ENCODE results near the gene ELOA. TPM values are rescaled to one million over a fixed set of nuclear protein-coding genes. Genes with fewer than 3 reads are reported as not detected.
A peak's percentile ranks its signal among the peaks of the same experiment; 100 is the strongest.

ELOA gene
- polyA plus RNA-seq, 1 experiment, result 30.8 TPM

DNA sequence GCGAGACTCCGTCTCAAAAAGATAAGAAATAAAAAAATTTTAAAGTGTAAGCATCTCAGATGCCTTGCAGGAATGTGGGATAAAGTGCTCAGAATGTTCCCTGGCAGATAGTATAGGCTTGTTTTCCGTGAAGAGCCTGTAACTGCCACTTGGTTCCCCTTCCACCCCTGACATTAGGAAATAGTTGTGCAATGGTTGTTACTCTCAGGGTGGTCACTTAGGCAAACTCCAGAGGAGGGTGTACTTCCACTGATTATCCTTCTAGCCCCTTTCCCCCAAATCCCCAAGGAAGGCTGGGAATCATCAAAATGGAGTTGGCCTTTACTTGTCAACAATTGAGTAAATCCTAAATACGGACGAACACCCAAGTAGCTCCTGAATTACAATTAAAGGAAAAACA lies 41.3 kb upstream of the ELOA start:
- CTCF ChIA-PET, result interaction anchor here (1.3 to 2.4 kb wide), 2 partner anchors 10 to 157 kb away, joined by 3 to 8 read pairs; partner anchors contain the start of gene RPL11
- no peaks in the 10 kb centered on the region for H3K27me3 ChIP-seq (ENCODE audit: control insufficient read depth, insufficient read depth, low read length)
- no peak for DNase-seq (ENCODE audit: low read depth, low spot score)
- TF ChIP-seq, protein P1, sequence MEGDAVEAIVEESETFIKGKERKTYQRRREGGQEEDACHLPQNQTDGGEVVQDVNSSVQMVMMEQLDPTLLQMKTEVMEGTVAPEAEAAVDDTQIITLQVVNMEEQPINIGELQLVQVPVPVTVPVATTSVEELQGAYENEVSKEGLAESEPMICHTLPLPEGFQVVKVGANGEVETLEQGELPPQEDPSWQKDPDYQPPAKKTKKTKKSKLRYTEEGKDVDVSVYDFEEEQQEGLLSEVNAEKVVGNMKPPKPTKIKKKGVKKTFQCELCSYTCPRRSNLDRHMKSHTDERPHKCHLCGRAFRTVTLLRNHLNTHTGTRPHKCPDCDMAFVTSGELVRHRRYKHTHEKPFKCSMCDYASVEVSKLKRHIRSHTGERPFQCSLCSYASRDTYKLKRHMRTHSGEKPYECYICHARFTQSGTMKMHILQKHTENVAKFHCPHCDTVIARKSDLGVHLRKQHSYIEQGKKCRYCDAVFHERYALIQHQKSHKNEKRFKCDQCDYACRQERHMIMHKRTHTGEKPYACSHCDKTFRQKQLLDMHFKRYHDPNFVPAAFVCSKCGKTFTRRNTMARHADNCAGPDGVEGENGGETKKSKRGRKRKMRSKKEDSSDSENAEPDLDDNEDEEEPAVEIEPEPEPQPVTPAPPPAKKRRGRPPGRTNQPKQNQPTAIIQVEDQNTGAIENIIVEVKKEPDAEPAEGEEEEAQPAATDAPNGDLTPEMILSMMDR (IDR thresholded peaks at IDR 0.05; ENCODE audit: low read depth, low read length), result no peak
- H3K4me3 ChIP-seq (ENCODE audit: low read depth, low read length), result no peak overlapping the region
- no peaks in the 10 kb centered on the region for H3K9me3 ChIP-seq (ENCODE audit: control insufficient read depth, insufficient read depth, low read length)
- H3K27ac ChIP-seq (ENCODE audit: low read depth, low read length), result no peak overlapping the region
- POLR2A ChIA-PET, result interaction anchor here (0.6 kb wide), 1 partner anchor 12 kb away, joined by 4 read pairs; no protein-coding TSS in a partner anchor

DNA sequence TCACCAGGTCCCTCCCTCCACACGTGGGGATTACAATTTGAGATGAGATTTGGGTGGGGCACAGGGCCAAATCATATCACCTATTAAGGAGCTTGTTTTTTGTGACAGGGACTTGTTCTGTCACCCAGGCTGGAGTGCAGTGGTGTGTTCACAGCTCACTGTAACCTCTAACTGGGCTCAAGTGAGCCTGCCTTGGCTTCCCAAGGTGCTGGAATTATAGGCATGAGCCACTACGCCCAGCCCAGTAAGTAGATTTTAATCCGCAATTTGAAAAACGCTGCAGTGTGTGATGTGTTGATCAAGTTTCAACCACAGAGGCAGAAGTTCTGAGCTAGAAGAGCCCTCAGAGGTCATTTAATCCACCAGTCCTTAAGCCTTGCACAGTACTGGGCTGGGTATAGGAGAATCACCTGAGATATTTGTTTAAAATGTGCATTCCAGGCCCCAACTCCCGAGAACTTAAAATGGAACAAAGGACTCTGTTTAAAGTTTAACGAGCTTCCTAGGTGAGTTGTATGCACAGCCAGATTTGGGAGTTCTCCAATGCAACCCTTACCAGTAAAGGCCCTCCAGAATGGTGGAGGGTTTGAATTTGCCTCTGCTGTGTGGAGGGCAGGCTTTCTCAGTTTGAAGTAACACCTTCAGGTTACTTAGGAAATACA lies 38.3 kb upstream of the ELOA start:
- Histone ChIP-seq H3K4me3 (ENCODE audit: low read depth, low read length) (no peak overlapping the region), H3K9me3 (ENCODE audit: control insufficient read depth, insufficient read depth, low read length) (no peaks in the 10 kb centered on the region), H3K27me3 (ENCODE audit: control insufficient read depth, insufficient read depth, low read length) (no peaks in the 10 kb centered on the region), H3K27ac (ENCODE audit: low read depth, low read length) (no peak overlapping the region)
- DNase-seq (ENCODE audit: low read depth, low spot score), result no peak
- CTCF ChIA-PET, result interaction anchor here (0.6 kb wide), 1 partner anchor 24 kb away, joined by 5 read pairs; no protein-coding TSS in a partner anchor
- POLR2A ChIA-PET, result no interaction called here
- TF ChIP-seq, protein P1 (IDR thresholded peaks at IDR 0.05; ENCODE audit: low read depth, low read length), result no peak

DNA sequence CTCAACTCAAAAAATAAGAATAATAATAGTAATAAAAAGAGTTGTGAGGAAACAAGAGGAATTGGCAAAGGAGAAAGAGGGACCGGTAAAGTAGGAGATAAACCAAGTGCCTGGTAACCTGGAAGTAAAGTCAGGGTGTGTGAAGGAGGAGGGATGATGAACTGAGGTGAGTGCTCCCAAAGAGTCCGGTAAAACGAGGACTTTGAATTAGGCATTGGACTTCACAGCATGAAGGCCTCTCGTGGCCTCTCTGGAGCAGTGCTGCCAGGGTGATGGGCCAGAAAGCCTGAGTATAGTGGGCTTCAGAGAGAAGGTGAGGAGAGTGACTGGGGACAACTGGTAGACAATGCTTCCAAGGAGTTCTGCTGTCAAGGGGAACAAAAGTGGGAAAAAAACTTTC lies 34.0 kb upstream of the ELOA start:
- TF ChIP-seq, protein P1 (IDR thresholded peaks at IDR 0.05; ENCODE audit: low read depth, low read length), result no peak
- no peaks in the 10 kb centered on the region for H3K27me3 ChIP-seq (ENCODE audit: control insufficient read depth, insufficient read depth, low read length)
- CTCF ChIA-PET, result no interaction called here

DNA sequence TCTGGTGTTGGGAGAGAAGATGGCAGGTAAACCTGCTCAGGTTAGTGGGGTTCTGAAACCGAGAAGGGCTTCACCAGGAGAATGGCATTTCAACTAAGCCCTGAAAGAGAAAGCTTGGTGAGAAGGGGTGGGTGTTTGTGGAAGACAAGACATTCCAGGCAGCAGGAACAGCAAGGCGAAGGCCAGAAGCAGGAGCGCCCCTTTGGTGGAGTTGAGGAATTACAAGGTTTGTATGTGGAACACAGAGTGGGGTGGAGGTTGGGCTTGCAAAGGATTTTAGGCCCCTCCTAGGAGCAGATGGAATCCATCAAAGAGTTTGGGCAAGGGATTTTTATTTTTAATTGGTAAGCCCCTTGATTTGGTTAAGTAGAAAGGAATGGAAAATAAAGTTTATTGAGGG lies 24.8 kb upstream of the ELOA start:
- TF ChIP-seq, protein P1 (IDR thresholded peaks at IDR 0.05; ENCODE audit: low read depth, low read length), result peak; percentile 63
- no peaks in the 10 kb centered on the region for H3K27me3 ChIP-seq (ENCODE audit: control insufficient read depth, insufficient read depth, low read length)
- no peak overlapping the region for H3K27ac ChIP-seq (ENCODE audit: low read depth, low read length)
- H3K4me3 ChIP-seq (ENCODE audit: low read depth, low read length), result no peak overlapping the region
- POLR2A ChIA-PET, result interaction anchor here (2.1 kb wide), 1 partner anchor 27 kb away, joined by 6 read pairs; the partner anchor contains the start of gene RPL11
- no peaks in the 10 kb centered on the region for H3K9me3 ChIP-seq (ENCODE audit: control insufficient read depth, insufficient read depth, low read length)
- no peak for DNase-seq (ENCODE audit: low read depth, low spot score)
- CTCF ChIA-PET, result interaction anchor here (0.5 to 1.3 kb wide), 3 partner anchors 27 to 108 kb away, joined by 3 to 4 read pairs (median 4); partner anchors contain the start of gene RPL11

More for the DNA sequence above, 34.0 kb upstream of the ELOA start:
- Histone ChIP-seq H3K27ac (ENCODE audit: low read depth, low read length) (no peak overlapping the region), H3K9me3 (ENCODE audit: control insufficient read depth, insufficient read depth, low read length) (no peaks in the 10 kb centered on the region), H3K4me3 (ENCODE audit: low read depth, low read length) (no peak overlapping the region)
- no peak for DNase-seq (ENCODE audit: low read depth, low spot score)
- POLR2A ChIA-PET, result no interaction called here

DNA sequence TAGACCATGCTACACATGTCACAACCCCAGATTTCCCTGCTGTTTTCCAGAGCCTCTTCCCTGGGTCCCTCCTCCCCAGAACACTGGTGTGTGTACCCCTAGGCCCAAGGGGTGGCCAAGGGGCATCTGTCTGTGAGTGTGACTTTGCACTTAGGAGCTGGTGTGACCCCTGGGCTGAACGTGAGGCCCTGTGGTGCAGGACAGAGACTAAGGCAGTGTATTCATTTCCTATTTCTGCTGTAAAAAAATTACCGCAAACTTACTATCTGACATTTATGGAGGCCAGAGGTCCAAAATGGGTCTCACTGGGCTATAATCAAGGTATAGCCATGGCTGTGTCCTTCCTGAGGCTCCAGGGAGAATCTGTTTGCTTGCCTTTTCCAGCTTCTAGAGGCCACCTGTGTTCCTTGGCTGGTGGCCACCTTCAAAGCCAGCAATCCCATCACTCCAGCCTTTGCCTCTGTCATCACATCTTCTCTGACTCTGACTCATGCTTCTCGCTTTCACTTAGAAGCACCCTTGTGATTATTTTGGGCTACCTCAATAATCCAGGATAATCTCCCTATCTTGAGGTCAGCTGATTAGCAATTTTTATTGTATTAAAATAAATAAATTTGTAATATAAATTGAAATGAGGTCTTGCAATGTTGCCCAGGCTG lies 24.0 kb upstream of the ELOA start:
- CTCF ChIA-PET, result interaction anchor here (1.3 kb wide), 1 partner anchor 28 kb away, joined by 4 read pairs; the partner anchor contains the start of gene RPL11

More for the DNA sequence above, 24.0 kb upstream of the ELOA start:
- TF ChIP-seq, protein P1 (IDR thresholded peaks at IDR 0.05; ENCODE audit: low read depth, low read length), result no peak
- H3K9me3 ChIP-seq (ENCODE audit: control insufficient read depth, insufficient read depth, low read length), result no peaks in the 10 kb centered on the region
- POLR2A ChIA-PET, result interaction anchor here (2.1 kb wide), 1 partner anchor 28 kb away, joined by 6 read pairs; the partner anchor contains the start of gene RPL11
- H3K4me3 ChIP-seq (ENCODE audit: low read depth, low read length), result no peak overlapping the region
- H3K27me3 ChIP-seq (ENCODE audit: control insufficient read depth, insufficient read depth, low read length), result no peaks in the 10 kb centered on the region
- DNase-seq (ENCODE audit: low read depth, low spot score), result peak; percentile 45
- H3K27ac ChIP-seq (ENCODE audit: low read depth, low read length), result peak overlapping the region; percentile 11

Data from AG04450 (cell line).